GM19452 (cell line): ENCODE data around the gene KCNG4.
"Not testable (repeated sequence)": the region's sequence is repeated elsewhere in the genome, so short reads cannot be mapped to it uniquely, and the experiment has no call there.

Experiments used
- ATAC-seq: cut with Tn5 transposase; IDR thresholded peaks from one replicate; pipeline ENCODE4 v1.9.1; 2021; ENCODE audit not compliant: unreplicated experiment

KCNG4 gene

GRCh38 chr16:84237994-84238750 is 1.6 kb downstream of the KCNG4 start:
- no peak for ATAC-seq

- no peak for ATAC-seq
Observed at GRCh38 chr16:84236671-84237070, 3.1 kb downstream of the KCNG4 start.

- no peak for ATAC-seq
Observed at GRCh38 chr16:84234321-84235241, 5.2 kb downstream of the KCNG4 start.

GRCh38 chr16:84233748-84234147 is 6.1 kb downstream of the KCNG4 start:
- no peak for ATAC-seq

- ATAC-seq, result no peak
Observed at GRCh38 chr16:84232969-84233368, 6.8 kb downstream of the KCNG4 start.

- ATAC-seq, result no peak
Observed at GRCh38 chr16:84232060-84232459, 7.8 kb downstream of the KCNG4 start.

- ATAC-seq, result no peak
Observed at GRCh38 chr16:84229471-84229870, 10.3 kb downstream of the KCNG4 start.

GRCh38 chr16:84228256-84228838 is 11.5 kb downstream of the KCNG4 start:
- ATAC-seq, result no peak

GRCh38 chr16:84227548-84227947 is 12.3 kb downstream of the KCNG4 start:
- no peak for ATAC-seq

- ATAC-seq, result no peak
Observed at GRCh38 chr16:84226026-84226425, 13.8 kb downstream of the KCNG4 start.

GRCh38 chr16:84225571-84225970 is 14.2 kb downstream of the KCNG4 start:
- no peak for ATAC-seq

- ATAC-seq, result no peak
Observed at GRCh38 chr16:84225126-84225525, 14.7 kb downstream of the KCNG4 start.

GRCh38 chr16:84224554-84224953 is 15.3 kb downstream of the KCNG4 start:
- ATAC-seq, result no peak

GRCh38 chr16:84223456-84223855 is 16.4 kb downstream of the KCNG4 start:
- ATAC-seq, result no peak

GRCh38 chr16:84220851-84221250 is 19.0 kb downstream of the KCNG4 start:
- no peak for ATAC-seq

- no peak for ATAC-seq
Observed at GRCh38 chr16:84218956-84219355, 20.9 kb downstream of the KCNG4 start.

GRCh38 chr16:84218176-84218823 is 21.5 kb downstream of the KCNG4 start:
- no peak for ATAC-seq

- not testable (repeated sequence) for ATAC-seq
Observed at GRCh38 chr16:84216144-84216543, 23.7 kb downstream of the KCNG4 start.

GRCh38 chr16:84215531-84215930 is 24.3 kb downstream of the KCNG4 start:
- ATAC-seq, result no peak

- ATAC-seq, result no peak
Observed at GRCh38 chr16:84214451-84215066, 25.3 kb downstream of the KCNG4 start.

- ATAC-seq, result no peak
Observed at GRCh38 chr16:84212631-84213030, 27.2 kb downstream of the KCNG4 start.
